Measurements from ENCODE around the gene KLHL20.

DNA sequence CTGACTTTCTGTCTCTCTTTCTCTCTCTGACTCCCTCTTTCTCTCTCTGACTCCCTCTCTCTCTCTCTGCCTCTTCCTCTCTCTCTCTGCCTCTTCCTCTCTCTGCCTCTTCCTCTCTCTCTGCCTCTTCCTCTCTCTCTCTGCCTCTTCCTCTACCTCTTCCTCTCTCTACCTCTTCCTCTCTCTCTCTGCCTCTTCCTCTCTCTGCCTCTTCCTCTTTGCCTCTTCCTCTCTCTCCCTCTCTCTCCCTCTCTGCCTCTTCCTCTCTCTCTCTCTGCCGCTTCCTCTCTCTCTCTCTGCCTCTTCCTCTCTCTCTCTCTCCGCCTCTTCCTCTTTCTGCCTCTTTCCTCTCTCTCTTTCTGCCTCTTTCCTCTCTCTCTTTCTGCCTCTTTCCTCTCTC is 26.5 kb upstream of the KLHL20 start:
- TF ChIP-seq, protein P1, sequence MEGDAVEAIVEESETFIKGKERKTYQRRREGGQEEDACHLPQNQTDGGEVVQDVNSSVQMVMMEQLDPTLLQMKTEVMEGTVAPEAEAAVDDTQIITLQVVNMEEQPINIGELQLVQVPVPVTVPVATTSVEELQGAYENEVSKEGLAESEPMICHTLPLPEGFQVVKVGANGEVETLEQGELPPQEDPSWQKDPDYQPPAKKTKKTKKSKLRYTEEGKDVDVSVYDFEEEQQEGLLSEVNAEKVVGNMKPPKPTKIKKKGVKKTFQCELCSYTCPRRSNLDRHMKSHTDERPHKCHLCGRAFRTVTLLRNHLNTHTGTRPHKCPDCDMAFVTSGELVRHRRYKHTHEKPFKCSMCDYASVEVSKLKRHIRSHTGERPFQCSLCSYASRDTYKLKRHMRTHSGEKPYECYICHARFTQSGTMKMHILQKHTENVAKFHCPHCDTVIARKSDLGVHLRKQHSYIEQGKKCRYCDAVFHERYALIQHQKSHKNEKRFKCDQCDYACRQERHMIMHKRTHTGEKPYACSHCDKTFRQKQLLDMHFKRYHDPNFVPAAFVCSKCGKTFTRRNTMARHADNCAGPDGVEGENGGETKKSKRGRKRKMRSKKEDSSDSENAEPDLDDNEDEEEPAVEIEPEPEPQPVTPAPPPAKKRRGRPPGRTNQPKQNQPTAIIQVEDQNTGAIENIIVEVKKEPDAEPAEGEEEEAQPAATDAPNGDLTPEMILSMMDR (IDR thresholded peaks at IDR 0.05; ENCODE audit: low read depth, low read length, poor library complexity, severe bottlenecking) = no peak
- TF ChIP-seq EZH2phosphoT487 (IDR thresholded peaks at IDR 0.05; ENCODE audit: borderline replicate concordance, low read length) = no peak
